ENCODE results near the gene COMMD10. TPM values are rescaled to one million over a fixed set of nuclear protein-coding genes. Genes with fewer than 3 reads are reported as not detected.

COMMD10 gene
- total RNA-seq, 2 experiments from 2014 or later, result 26.0 to 27.6 TPM

- POLR2A ChIA-PET, result no interaction called here
- TF ChIP-seq CTCF (IDR thresholded peaks at IDR 0.05), result no peak
- no peaks in the 10 kb centered on the region for H3K4me1 Mint-ChIP-seq (ENCODE audit: low read depth)
- peaks cover 51% of the 10 kb centered on the region for H3K36me3 ChIP-seq (ENCODE audit: insufficient read depth, low read length)
- DNase-seq (no peak), ATAC-seq (ENCODE audit: poor library complexity) (no peak)
- H3K4me3 ChIP-seq (ENCODE audit: low read length), result no peak overlapping the region
- H3K9me3 ChIP-seq (ENCODE audit: control insufficient read depth in 1 of 2, insufficient read depth in 1 of 2, low read length in 2 of 2), result peaks cover 6 to 25% of the 10 kb centered on the region in 2 experiments
- intact Hi-C loops (cut with DNase I, micrococcal nuclease), result no loop called here
- H3K27ac ChIP-seq (ENCODE audit: low read depth in 1 of 2, low read length in 2 of 2), result no peak overlapping the region
- H3K4me1 ChIP-seq (ENCODE audit: insufficient read depth, low read length), result no peaks in the 10 kb centered on the region
- CTCF ChIA-PET, result no interaction called here
- no peaks in the 10 kb centered on the region for H3K27me3 ChIP-seq (ENCODE audit: control insufficient read depth in 1 of 2, insufficient read depth in 2 of 2, low read length in 2 of 2)
- peaks cover 98% of the 10 kb centered on the region for H3K36me3 Mint-ChIP-seq (ENCODE audit: low read depth)
- H3K27me3 Mint-ChIP-seq, result no peaks in the 10 kb centered on the region
- H3K9me3 Mint-ChIP-seq, result peaks cover 16% of the 10 kb centered on the region
- H3K4me3 Mint-ChIP-seq, result no peak overlapping the region
- no peak overlapping the region for H3K27ac Mint-ChIP-seq
These were observed 215.2 kb downstream of the COMMD10 start for GRCh38 chr5:116299746-116300640.

- DNase-seq (no peak), ATAC-seq (ENCODE audit: poor library complexity) (no peak)
- peaks cover 5 to 32% of the 10 kb centered on the region in 2 experiments for H3K9me3 ChIP-seq (ENCODE audit: control insufficient read depth in 1 of 2, insufficient read depth in 1 of 2, low read length in 2 of 2)
- H3K4me3 ChIP-seq (ENCODE audit: low read length), result no peak overlapping the region
- Mint-ChIP-seq H3K36me3 (ENCODE audit: low read depth) (peaks cover 98% of the 10 kb centered on the region), H3K9me3 (peaks cover 23% of the 10 kb centered on the region), H3K27me3 (no peaks in the 10 kb centered on the region), H3K4me1 (ENCODE audit: low read depth) (no peaks in the 10 kb centered on the region), H3K4me3 (no peak overlapping the region), H3K27ac (no peak overlapping the region)
- intact Hi-C loops (cut with DNase I, micrococcal nuclease), result no loop called here
- H3K27ac ChIP-seq (ENCODE audit: low read depth in 1 of 2, low read length in 2 of 2), result no peak overlapping the region
- peaks cover 62% of the 10 kb centered on the region for H3K36me3 ChIP-seq (ENCODE audit: insufficient read depth, low read length)
- CTCF ChIA-PET, result no interaction called here
- no peak for TF ChIP-seq CTCF (IDR thresholded peaks at IDR 0.05)
- POLR2A ChIA-PET, result no interaction called here
- H3K4me1 ChIP-seq (ENCODE audit: insufficient read depth, low read length), result no peaks in the 10 kb centered on the region
- no peaks in the 10 kb centered on the region for H3K27me3 ChIP-seq (ENCODE audit: control insufficient read depth in 1 of 2, insufficient read depth in 2 of 2, low read length in 2 of 2)
These were observed 216.3 kb downstream of the COMMD10 start for GRCh38 chr5:116301110-116301509.

GRCh38 chr5:116303340-116303739, 218.5 kb downstream of the COMMD10 start:
- CTCF ChIA-PET, result interaction anchor here (0.6 kb wide), 1 partner anchor 696 kb away, joined by 5 read pairs; no protein-coding TSS in a partner anchor
- POLR2A ChIA-PET, result no interaction called here
- no peak for TF ChIP-seq CTCF (IDR thresholded peaks at IDR 0.05)
- no peak overlapping the region for H3K4me3 ChIP-seq (ENCODE audit: low read length)
- H3K4me3 Mint-ChIP-seq, result no peak overlapping the region
- peaks cover 56% of the 10 kb centered on the region for H3K36me3 ChIP-seq (ENCODE audit: insufficient read depth, low read length)
- DNase-seq, result no peak
- no peaks in the 10 kb centered on the region for H3K4me1 Mint-ChIP-seq (ENCODE audit: low read depth)
- H3K9me3 ChIP-seq (ENCODE audit: control insufficient read depth in 1 of 2, insufficient read depth in 1 of 2, low read length in 2 of 2), result peaks cover 5 to 39% of the 10 kb centered on the region in 2 experiments
- peaks cover 98% of the 10 kb centered on the region for H3K36me3 Mint-ChIP-seq (ENCODE audit: low read depth)
- H3K4me1 ChIP-seq (ENCODE audit: insufficient read depth, low read length), result no peaks in the 10 kb centered on the region
- no peaks in the 10 kb centered on the region for H3K27me3 ChIP-seq (ENCODE audit: control insufficient read depth in 1 of 2, insufficient read depth in 2 of 2, low read length in 2 of 2)
- ATAC-seq (ENCODE audit: poor library complexity), result no peak
- H3K27ac Mint-ChIP-seq, result no peak overlapping the region
- peaks cover 32% of the 10 kb centered on the region for H3K9me3 Mint-ChIP-seq
- H3K27me3 Mint-ChIP-seq, result no peaks in the 10 kb centered on the region
- intact Hi-C loops (cut with DNase I, micrococcal nuclease), result no loop called here
- no peak overlapping the region for H3K27ac ChIP-seq (ENCODE audit: low read depth in 1 of 2, low read length in 2 of 2)

All from CD4-positive, alpha-beta T cell (primary cell).